Measurements from ENCODE around the gene SMYD2.

The SMYD2 gene

GRCh38 chr1:214341932-214342331 lies 61.0 kb downstream of the SMYD2 start:
- no peak for DNase-seq (ENCODE audit: low spot score)
- no peak for TF ChIP-seq CTCF (IDR thresholded peaks at IDR 0.05; ENCODE audit: extremely low read depth, missing control alignments)

GRCh38 chr1:214342525-214342924 lies 61.6 kb downstream of the SMYD2 start:
- no peak for TF ChIP-seq CTCF (IDR thresholded peaks at IDR 0.05; ENCODE audit: extremely low read depth, missing control alignments)
- no peak for DNase-seq (ENCODE audit: low spot score)

- TF ChIP-seq CTCF (IDR thresholded peaks at IDR 0.05; ENCODE audit: extremely low read depth, missing control alignments) = no peak
- no peak for DNase-seq (ENCODE audit: low spot score)
Measured at GRCh38 chr1:214344897-214345296, 63.9 kb downstream of the SMYD2 start.

- no peak for TF ChIP-seq CTCF (IDR thresholded peaks at IDR 0.05; ENCODE audit: extremely low read depth, missing control alignments)
- no peak for DNase-seq (ENCODE audit: low spot score)
Measured at GRCh38 chr1:214349008-214349407, 68.0 kb downstream of the SMYD2 start.

- DNase-seq (ENCODE audit: low spot score) = no peak
- no peak for TF ChIP-seq CTCF (IDR thresholded peaks at IDR 0.05; ENCODE audit: extremely low read depth, missing control alignments)
Measured at GRCh38 chr1:214349781-214350180, 68.8 kb downstream of the SMYD2 start.

GRCh38 chr1:214351551-214352277 lies 70.8 kb downstream of the SMYD2 start:
- TF ChIP-seq CTCF (IDR thresholded peaks at IDR 0.05; ENCODE audit: extremely low read depth, missing control alignments) = no peak
- DNase-seq (ENCODE audit: low spot score) = no peak

- DNase-seq (ENCODE audit: low spot score) = no peak
- no peak for TF ChIP-seq CTCF (IDR thresholded peaks at IDR 0.05; ENCODE audit: extremely low read depth, missing control alignments)
Measured at GRCh38 chr1:214352838-214353237, 71.9 kb downstream of the SMYD2 start.
